ENCODE measurements around the gene ZBTB7C. TPM values are rescaled to one million over a fixed set of nuclear protein-coding genes. Genes with fewer than 3 reads are reported as not detected.

ZBTB7C gene
- total and polyA plus RNA-seq, 2 of the 4 experiments (the other 2 are of a cell fraction): not detected

GRCh38 chr18:48290162-48290926, 118.8 kb downstream of the ZBTB7C start:
- Histone ChIP-seq H3K9ac (ENCODE audit: low read depth, low read length) (no peak overlapping the region), H3K4ac (ENCODE audit: low read depth, low read length) (no peak overlapping the region), H3K14ac (replicated peaks; ENCODE audit: low read depth, low read length) (no peak overlapping the region), H3K36me3 (ENCODE audit: control insufficient read depth, insufficient read depth, low read length) (no peaks in the 10 kb centered on the region), H3K9me3 (ENCODE audit: control insufficient read depth, insufficient read depth, low read length) (no peaks in the 10 kb centered on the region), H2BK20ac (ENCODE audit: low read depth, low read length) (no peak overlapping the region), H3K27me3 (ENCODE audit: control insufficient read depth, insufficient read depth, low read length) (no peaks in the 10 kb centered on the region), H3K56ac (ENCODE audit: extremely low read depth, insufficient read depth, low read length) (no peak overlapping the region), H3K9me1 (ENCODE audit: insufficient read depth, low read length) (no peaks in the 10 kb centered on the region), H2BK120ac (ENCODE audit: low read depth, low read length) (no peak overlapping the region), H3K4me2 (ENCODE audit: low read depth, low read length) (no peak overlapping the region), H3K18ac (ENCODE audit: low read depth, low read length) (no peak overlapping the region), H3K4me1 (ENCODE audit: control insufficient read depth, insufficient read depth, low read length) (no peaks in the 10 kb centered on the region), H4K8ac (ENCODE audit: low read depth in 2 of 2, low read length in 2 of 2) (no peak overlapping the region), H2BK5ac (ENCODE audit: low read depth, low read length, poor library complexity, severe bottlenecking) (no peak overlapping the region), H3K79me1 (ENCODE audit: low read depth in 1 of 2, low read length in 2 of 2) (no peaks in the 10 kb centered on the region), H2AK5ac (ENCODE audit: low read depth, low read length) (no peak overlapping the region), H3K27ac (ENCODE audit: insufficient read depth, low read length) (no peak overlapping the region), H4K20me1 (ENCODE audit: insufficient read depth, low read length) (no peaks in the 10 kb centered on the region), H3K4me3 (ENCODE audit: insufficient read depth, low read depth, low read length) (no peak overlapping the region), H4K91ac (ENCODE audit: insufficient read depth, low read depth, low read length) (no peak overlapping the region), H2AK9ac (replicated peaks; ENCODE audit: low read depth, low read length, poor library complexity) (no peak overlapping the region), H4K5ac (ENCODE audit: low read depth, low read length) (no peak overlapping the region), H2BK15ac (ENCODE audit: low read depth, low read length) (no peak overlapping the region), H3K23ac (ENCODE audit: low read depth, low read length) (no peak overlapping the region), H2AFZ (replicated peaks; ENCODE audit: low read length, poor library complexity) (peak overlapping the region; percentile 32)
- no peak for DNase-seq
- no peak for ATAC-seq (ENCODE audit: low read depth)
- ChIA-PET POLR2A (ENCODE audit: unreplicated experiment) (interaction anchor here (0.6 kb wide), 1 partner anchor 1126 kb away, joined by 4 read pairs; no protein-coding TSS in a partner anchor), CTCF (no interaction called here)
- no TSS peak for BruUV-seq (replicated peaks)
- dilution Hi-C loops (cut with HindIII; ENCODE audit: low sequenced_read_pairs, unreplicated experiment): no loop called here
- TF ChIP-seq NFE2L2 (IDR thresholded peaks at IDR 0.05; ENCODE audit: low read depth, low read length) (no peak), POLR2A (IDR thresholded peaks at IDR 0.05; ENCODE audit: low read depth, low read length) (no peak), RAD21 (IDR thresholded peaks at IDR 0.05; ENCODE audit: low read length) (no peak), MXI1 (IDR thresholded peaks at IDR 0.05; ENCODE audit: borderline replicate concordance, low read depth, low read length) (no peak), USF2 (IDR thresholded peaks at IDR 0.05; ENCODE audit: low read depth, low read length) (no peak), CEBPB (IDR thresholded peaks at IDR 0.05; ENCODE audit: low read depth, low read length) (no peak), RCOR1 (IDR thresholded peaks at IDR 0.05; ENCODE audit: insufficient replicate concordance, low read length) (no peak), ELK1 (IDR thresholded peaks at IDR 0.05; ENCODE audit: borderline replicate concordance, low read depth, low read length) (no peak), BHLHE40 (IDR thresholded peaks at IDR 0.05; ENCODE audit: low read depth, low read length) (no peak), MAFK (IDR thresholded peaks at IDR 0.05; ENCODE audit: low read depth, low read length) (no peak), FOS (IDR thresholded peaks at IDR 0.05; ENCODE audit: low read depth, low read length) (no peak)
- WGBS, 2 experiments (ENCODE audit: extremely low coverage in 2 of 2, insufficient read length in 1 of 2): no CpG with 5 or more reads among the region's 13 CpGs
- intact Hi-C loops (cut with micrococcal nuclease): no loop called here
- in situ Hi-C loops (cut with MboI; ENCODE audit: low sequenced_read_pairs): no loop called here
